Astrocyte (in vitro differentiated cells and primary cell): ENCODE results near the gene HYOU1. TPM values are rescaled to one million over a fixed set of nuclear protein-coding genes. Genes with fewer than 3 reads are reported as not detected.

Experiments
- DNase-seq: peaks from one replicate; pipeline ENCODE4 v3.0.0-alpha.2; 2010; ENCODE audit warnings: low read depth
- FAIRE-seq: peaks from 2 replicates; lab custom pipeline; 2011; peaks lifted over from hg19 to GRCh38; lab: Jason Lieb, UNC
- H2AFZ ChIP-seq: 2 replicates; pipeline ENCODE4 v1.6.0; 2012; ENCODE audit warnings: low read depth, low read length, inconsistent platforms
- H3K27ac ChIP-seq: 2 replicates; pipeline ENCODE4 v1.5.1; 2011; ENCODE audit warnings: low read depth, low read length, inconsistent platforms
- H3K27me3 ChIP-seq: 2 replicates; pipeline ENCODE4 v1.6.0; 2011; ENCODE audit warnings: low read length, inconsistent platforms; ENCODE audit not compliant: insufficient read depth
- H3K36me3 ChIP-seq: 2 replicates; pipeline ENCODE4 v1.5.1; 2011; ENCODE audit warnings: low read length, inconsistent platforms; ENCODE audit not compliant: insufficient read depth
- H3K4me1 ChIP-seq: 2 replicates; pipeline ENCODE4 v1.5.1; 2011; ENCODE audit warnings: low read length, inconsistent platforms; ENCODE audit not compliant: insufficient read depth
- H3K4me2 ChIP-seq: 2 replicates; pipeline ENCODE4 v1.6.0; 2012; ENCODE audit warnings: low read length, inconsistent platforms
- H3K4me3 ChIP-seq: 2 replicates; pipeline ENCODE4 v1.5.1; 2011; ENCODE audit warnings: low read depth, mild to moderate bottlenecking, low read length, inconsistent platforms; ENCODE audit not compliant: insufficient read depth
- H3K79me2 ChIP-seq: 2 replicates; pipeline ENCODE4 v1.6.0; 2012; ENCODE audit warnings: mild to moderate bottlenecking, low read length, inconsistent platforms; ENCODE audit not compliant: insufficient read depth
- H3K9ac ChIP-seq: 2 replicates; pipeline ENCODE4 v1.6.0; 2012; ENCODE audit warnings: mild to moderate bottlenecking, low read length, inconsistent platforms
- H3K9me3 ChIP-seq: 2 replicates; pipeline ENCODE4 v1.5.1; 2012; ENCODE audit warnings: low read depth, mild to moderate bottlenecking, low read length, inconsistent platforms; ENCODE audit not compliant: insufficient read depth
- H4K20me1 ChIP-seq: 2 replicates; pipeline ENCODE4 v1.6.0; 2012; ENCODE audit warnings: low read length, inconsistent platforms; ENCODE audit not compliant: insufficient read depth
- H3K27ac Mint-ChIP-seq: one replicate; pipeline ENCODE4 v1.8.0; 2021; ENCODE audit warnings: mild to moderate bottlenecking, mixed read lengths; ENCODE audit not compliant: unreplicated experiment
- H3K27me3 Mint-ChIP-seq: one replicate; pipeline ENCODE4 v1.8.0; 2021; ENCODE audit warnings: low read depth, mixed read lengths; ENCODE audit not compliant: unreplicated experiment
- H3K36me3 Mint-ChIP-seq: one replicate; pipeline ENCODE4 v1.8.0; 2021; ENCODE audit warnings: low read depth, mixed read lengths; ENCODE audit not compliant: unreplicated experiment
- H3K4me1 Mint-ChIP-seq: one replicate; pipeline ENCODE4 v1.8.0; 2021; ENCODE audit warnings: low read depth, mixed read lengths; ENCODE audit not compliant: unreplicated experiment
- H3K4me3 Mint-ChIP-seq: one replicate; pipeline ENCODE4 v1.8.0; 2021; ENCODE audit warnings: mild to moderate bottlenecking, moderate library complexity, mixed read lengths; ENCODE audit not compliant: unreplicated experiment
- H3K9me3 Mint-ChIP-seq: one replicate; pipeline ENCODE4 v1.8.0; 2021; ENCODE audit warnings: mild to moderate bottlenecking, mixed read lengths; ENCODE audit not compliant: unreplicated experiment
- EZH2 ChIP-seq: IDR thresholded peaks from 2 replicates; pipeline ENCODE4 v1.6.1; 2012; ENCODE audit warnings: mild to moderate bottlenecking, low read length, inconsistent platforms; ENCODE audit not compliant: insufficient read depth
- total RNA-seq: library from RNA; stranded (reverse); gene quantifications from 2 replicates; pipeline ENCODE4 v1.2.1, GENCODE V29; 2021
- TF ChIP-seq, protein P1 (sequence below): IDR thresholded peaks from 2 replicates; pipeline ENCODE4 v1.5.1; 2011; ENCODE audit warnings: low read depth, mild to moderate bottlenecking, inconsistent platforms, low read length, moderate library complexity; ENCODE audit not compliant: insufficient read depth

HYOU1 gene
- total RNA-seq, 1 donor from 2014 or later: 282 TPM

DNA sequence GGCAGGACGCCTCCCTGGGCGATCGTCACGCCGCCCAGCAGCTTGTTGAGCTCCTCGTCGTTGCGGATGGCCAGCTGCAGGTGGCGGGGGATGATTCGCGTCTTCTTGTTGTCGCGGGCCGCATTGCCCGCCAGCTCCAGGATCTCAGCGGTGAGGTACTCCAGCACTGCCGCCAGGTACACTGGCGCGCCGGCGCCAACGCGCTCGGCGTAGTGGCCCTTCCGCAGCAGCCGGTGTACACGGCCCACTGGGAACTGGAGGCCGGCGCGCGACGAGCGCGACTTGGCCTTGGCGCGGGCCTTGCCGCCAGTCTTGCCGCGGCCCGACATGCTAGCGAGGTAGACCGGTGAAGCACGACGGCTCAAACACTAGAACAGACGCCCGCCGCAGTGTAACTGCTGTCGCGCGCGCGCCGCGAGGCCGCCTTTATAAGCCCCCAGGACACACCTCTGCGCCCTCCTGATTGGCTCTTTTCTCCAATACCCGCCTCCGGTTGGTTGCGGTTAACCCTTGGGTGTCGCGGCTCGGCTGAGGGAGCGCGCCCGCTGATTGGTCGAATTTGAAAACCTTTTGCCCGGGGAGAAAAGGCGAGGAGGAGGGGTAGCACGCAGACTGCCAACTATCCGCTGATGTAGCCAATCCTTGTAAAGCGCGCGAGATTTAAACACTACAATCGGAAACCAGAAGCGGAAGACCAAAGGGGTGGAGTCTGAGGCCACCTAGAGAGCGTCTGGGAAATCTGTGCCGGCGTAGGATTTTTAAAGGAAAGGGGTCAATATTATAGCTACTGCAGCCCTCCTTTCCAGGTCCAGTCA lies 38.3 kb upstream of the HYOU1 start:
- TF ChIP-seq EZH2: no peak
- TF ChIP-seq, protein P1, sequence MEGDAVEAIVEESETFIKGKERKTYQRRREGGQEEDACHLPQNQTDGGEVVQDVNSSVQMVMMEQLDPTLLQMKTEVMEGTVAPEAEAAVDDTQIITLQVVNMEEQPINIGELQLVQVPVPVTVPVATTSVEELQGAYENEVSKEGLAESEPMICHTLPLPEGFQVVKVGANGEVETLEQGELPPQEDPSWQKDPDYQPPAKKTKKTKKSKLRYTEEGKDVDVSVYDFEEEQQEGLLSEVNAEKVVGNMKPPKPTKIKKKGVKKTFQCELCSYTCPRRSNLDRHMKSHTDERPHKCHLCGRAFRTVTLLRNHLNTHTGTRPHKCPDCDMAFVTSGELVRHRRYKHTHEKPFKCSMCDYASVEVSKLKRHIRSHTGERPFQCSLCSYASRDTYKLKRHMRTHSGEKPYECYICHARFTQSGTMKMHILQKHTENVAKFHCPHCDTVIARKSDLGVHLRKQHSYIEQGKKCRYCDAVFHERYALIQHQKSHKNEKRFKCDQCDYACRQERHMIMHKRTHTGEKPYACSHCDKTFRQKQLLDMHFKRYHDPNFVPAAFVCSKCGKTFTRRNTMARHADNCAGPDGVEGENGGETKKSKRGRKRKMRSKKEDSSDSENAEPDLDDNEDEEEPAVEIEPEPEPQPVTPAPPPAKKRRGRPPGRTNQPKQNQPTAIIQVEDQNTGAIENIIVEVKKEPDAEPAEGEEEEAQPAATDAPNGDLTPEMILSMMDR: no peak
- Histone ChIP-seq H3K9me3 (no peaks in the 10 kb centered on the region), H3K4me1 (peaks cover 20% of the 10 kb centered on the region), H3K27ac (peak overlapping the region; percentile 75), H3K36me3 (peaks cover 25% of the 10 kb centered on the region), H3K79me2 (peaks cover 45% of the 10 kb centered on the region), H2AFZ (no peak overlapping the region), H3K4me2 (peak overlapping the region; percentile 89), H3K4me3 (peak overlapping the region; percentile 79), H3K9ac (peak overlapping the region; percentile 93), H4K20me1 (peaks cover 29% of the 10 kb centered on the region), H3K27me3 (no peaks in the 10 kb centered on the region)
- no peaks in the 10 kb centered on the region for H3K9me3 Mint-ChIP-seq
- H3K36me3 Mint-ChIP-seq: peaks cover 14% of the 10 kb centered on the region
- DNase-seq: peak; percentile 97
- peak overlapping the region; percentile 47 for H3K27ac Mint-ChIP-seq
- no peak for FAIRE-seq
- H3K4me1 Mint-ChIP-seq: peaks cover 13% of the 10 kb centered on the region
- H3K27me3 Mint-ChIP-seq: no peaks in the 10 kb centered on the region
- peak overlapping the region; percentile 92 for H3K4me3 Mint-ChIP-seq

DNA sequence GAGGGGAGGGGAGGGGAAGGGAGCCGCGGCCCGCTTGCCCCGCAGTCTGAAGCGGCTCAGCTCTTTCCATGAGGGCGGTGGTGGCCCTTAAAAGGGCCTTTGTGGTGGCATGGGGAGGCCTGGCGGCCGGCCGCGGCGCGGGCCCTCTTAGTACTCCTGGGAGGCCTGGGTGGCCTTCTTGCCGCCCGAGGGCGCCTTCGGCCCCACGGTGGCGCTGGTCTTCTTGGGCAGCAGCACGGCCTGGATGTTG lies 37.7 kb upstream of the HYOU1 start:
- TF ChIP-seq, protein P1: peak; percentile 27
- TF ChIP-seq EZH2: no peak
- peak overlapping the region; percentile 79 for H3K4me3 ChIP-seq
- H3K27me3 ChIP-seq: no peaks in the 10 kb centered on the region
- H4K20me1 ChIP-seq: peaks cover 29% of the 10 kb centered on the region
- H3K36me3 ChIP-seq: peaks cover 23% of the 10 kb centered on the region
- peaks cover 14% of the 10 kb centered on the region for H3K36me3 Mint-ChIP-seq
- H3K4me1 Mint-ChIP-seq: peaks cover 10% of the 10 kb centered on the region
- H3K27me3 Mint-ChIP-seq: no peaks in the 10 kb centered on the region
- peaks cover 17% of the 10 kb centered on the region for H3K4me1 ChIP-seq
- H3K79me2 ChIP-seq: peaks cover 40% of the 10 kb centered on the region
- H2AFZ ChIP-seq: no peak overlapping the region
- H3K9me3 ChIP-seq: no peaks in the 10 kb centered on the region
- H3K27ac Mint-ChIP-seq: peak overlapping the region; percentile 90
- peak overlapping the region; percentile 89 for H3K4me2 ChIP-seq
- FAIRE-seq (no peak), DNase-seq (peak; percentile 75)
- H3K27ac ChIP-seq: peak overlapping the region; percentile 75
- H3K9me3 Mint-ChIP-seq: no peaks in the 10 kb centered on the region
- H3K9ac ChIP-seq: peak overlapping the region; percentile 93
- H3K4me3 Mint-ChIP-seq: peak overlapping the region; percentile 92
